K562 (cell line): ENCODE data around the gene SLC4A2. TPM values are rescaled to one million over a fixed set of nuclear protein-coding genes. Genes with fewer than 3 reads are reported as not detected.
A peak's percentile ranks its signal among the peaks of the same experiment; 100 is the strongest.

Experiments used
- CHCHD3 ChIP-seq: fragments of 250-450 bp; sonication (Bioruptor Pico); IDR thresholded peaks from 2 replicates; pipeline ENCODE4 v2.1.2; 2022; ENCODE audit warnings: mild to moderate bottlenecking
- CHD1 ChIP-seq: fragments of 200-600 bp; sonication (generic); IDR thresholded peaks from one replicate; pipeline ENCODE4 v1.6.1; 2012; ENCODE audit warnings: mild to moderate bottlenecking, moderate library complexity, low read length, inconsistent platforms
- HDAC8 ChIP-seq: fragments of 450-650 bp; IDR thresholded peaks from 2 replicates; pipeline ENCODE4 v1.6.1; 2016; ENCODE audit warnings: mild to moderate bottlenecking, missing genetic modification characterization, moderate library complexity, missing compliant biosample characterization
- MIER1 ChIP-seq: fragments of 450-650 bp; IDR thresholded peaks from 2 replicates; pipeline ENCODE4 v1.6.1; 2016; ENCODE audit warnings: antibody characterized with exemption, mild to moderate bottlenecking, low read depth
- NFIX ChIP-seq: fragments of 250-450 bp; sonication (Bioruptor Pico); IDR thresholded peaks from 2 replicates; pipeline ENCODE4 v1.4.0; 2020; ENCODE audit warnings: low read depth, mild to moderate bottlenecking, moderate library complexity
- PHTF2 ChIP-seq: fragments of 250-450 bp; sonication (Bioruptor Pico); IDR thresholded peaks from 2 replicates; pipeline ENCODE4 v1.5.0; 2021; ENCODE audit warnings: mild to moderate bottlenecking
- PYGO2 ChIP-seq: fragments of 450-650 bp; IDR thresholded peaks from 2 replicates; pipeline ENCODE4 v1.6.1; 2016; ENCODE audit warnings: mild to moderate bottlenecking, missing genetic modification characterization, moderate library complexity, missing compliant biosample characterization
- RBM14 ChIP-seq: fragments of 200-400 bp; formaldehyde crosslinking; IDR thresholded peaks from 2 replicates; pipeline ENCODE4 v1.6.1; 2018; ENCODE audit warnings: low read depth, mild to moderate bottlenecking, low read length, moderate library complexity, borderline replicate concordance; ENCODE audit not compliant: insufficient read depth
- RNF219 ChIP-seq: fragments of 250-450 bp; sonication (Bioruptor Pico); IDR thresholded peaks from 2 replicates; pipeline ENCODE4 v1.5.0; 2022; ENCODE audit warnings: mild to moderate bottlenecking
- SIRT6 ChIP-seq: IDR thresholded peaks from one replicate; pipeline ENCODE4 v1.6.1; 2012; ENCODE audit warnings: low read depth, mild to moderate bottlenecking, control low read depth, inconsistent platforms, low read length, moderate library complexity
- SMARCA5 ChIP-seq: fragments of 450-650 bp; IDR thresholded peaks from 2 replicates; pipeline ENCODE4 v1.6.1; 2016
- SMC3 ChIP-seq: conservative IDR thresholded peaks from 2 replicates; pipeline ENCODE4 v1.6.1; 2011; ENCODE audit warnings: low read depth, low read length, improper control_type of control experiment; ENCODE audit not compliant: insufficient read depth
- TEAD2 ChIP-seq: fragments of 450-650 bp; IDR thresholded peaks from 2 replicates; pipeline ENCODE4 v1.6.1; 2016; ENCODE audit warnings: missing genetic modification characterization, control low read depth, missing compliant biosample characterization
- TOE1 ChIP-seq, 2 experiments: fragments of 450-650 bp in 1 of 2; sonication (generic) in 1 of 2; formaldehyde crosslinking in 1 of 2; IDR thresholded peaks; 2 replicates each; pipeline versions ENCODE4 v1.7.1 to v1.8.0; 2016 to 2022; ENCODE audit warnings: borderline replicate concordance in 2 of 2, mild to moderate bottlenecking in 2 of 2, antibody characterized with exemption in 1 of 2, inconsistent platforms in 1 of 2, low read depth in 1 of 2, missing genetic modification reagents in 1 of 2, moderate library complexity in 1 of 2
- WHSC1 ChIP-seq: IDR thresholded peaks from one replicate; pipeline ENCODE4 v1.6.1; 2012; ENCODE audit warnings: low read length, control low read depth, inconsistent platforms
- ZKSCAN1 ChIP-seq: fragments of 150-350 bp; IDR thresholded peaks from 2 replicates; pipeline ENCODE4 v1.6.1; 2016; ENCODE audit warnings: low read depth, low read length
- ZNF449 ChIP-seq: fragments of 250-450 bp; sonication (Bioruptor Pico); IDR thresholded peaks from 2 replicates; pipeline ENCODE4 v1.8.0; 2022; ENCODE audit warnings: moderate library complexity, mild to moderate bottlenecking, inconsistent platforms
- ZNF75A ChIP-seq: fragments of 450-650 bp; formaldehyde crosslinking; IDR thresholded peaks from 2 replicates; pipeline ENCODE4 v1.4.0; 2020; ENCODE audit warnings: mild to moderate bottlenecking
- polyA plus RNA-seq, 8 experiments: library from polyadenylated mRNA; depleted of rRNA in 4 of 8; stranded (reverse) in 5 of 8; unstranded in 3 of 8; fragments of >200 nt; fragmentation: Nextera tagmentation in 2 of 8; fragmentation: Illumina TruSeq in 1 of 8; extraction: Ambion mirVana in 2 of 8; extraction: Trizol in 1 of 8; gene quantifications; 2 replicates each; pipeline versions ENCODE4 v1.2.1 to v1.2.3, GENCODE V29; 2011 to 2014; ENCODE audit warnings: inconsistent platforms in 1 of 8, missing spikeins in 1 of 8
- total RNA-seq, 7 experiments: library from RNA; depleted of rRNA in 6 of 7; stranded (reverse); fragments of >200 nt in 6 of 7; fragmentation: Illumina TruSeq in 2 of 7; extraction: Trizol in 2 of 7; gene quantifications; 2 replicates each; pipeline versions ENCODE4 v1.2.1 to v1.2.3, GENCODE V29; 2011 to 2021; ENCODE audit warnings: low replicate concordance in 1 of 7
- TF ChIP-seq, protein P1 (sequence below), 2 experiments: IDR thresholded peaks; 2 replicates each; pipeline ENCODE4 v1.6.1; 2012; ENCODE audit warnings: improper control_type of control experiment in 2 of 2, low read depth in 2 of 2, low read length in 2 of 2, borderline replicate concordance in 1 of 2

Gene SLC4A2
- total and polyA plus RNA-seq, 9 of the 15 experiments (the other 6 are each of a cell fraction or from before 2014, with no cell fraction given): 11.4 to 375 (median 130) TPM

- TF ChIP-seq ZNF449 (CRISPR knock-in tag) (no peak), SMC3 (peak; percentile 34; the same call in 1 of the 2 replicates), ZKSCAN1 (no peak; the same call in 1 of the 2 replicates), NFIX (no peak), MIER1 (no peak), WHSC1 (no peak), RBM14 (no peak), CHD1 (no peak), ZNF75A (no peak), RNF219 (no peak), PYGO2 (tag) (no peak), SMARCA5 (no peak; the same call in 1 of the 2 replicates), TEAD2 (tag) (no peak), SIRT6 (no peak), TOE1 (IDR thresholded peaks at IDR 0.05; ENCODE audit: borderline replicate concordance) (peak; percentile 76; the same call in 1 of the 2 replicates), TOE1 (CRISPR knock-in tag; IDR thresholded peaks at IDR 0.05; ENCODE audit: borderline replicate concordance, low read depth) (no peak), PHTF2 (CRISPR knock-in tag) (no peak), CHCHD3 (CRISPR knock-in tag) (no peak), HDAC8 (no peak)
- TF ChIP-seq, protein P1, sequence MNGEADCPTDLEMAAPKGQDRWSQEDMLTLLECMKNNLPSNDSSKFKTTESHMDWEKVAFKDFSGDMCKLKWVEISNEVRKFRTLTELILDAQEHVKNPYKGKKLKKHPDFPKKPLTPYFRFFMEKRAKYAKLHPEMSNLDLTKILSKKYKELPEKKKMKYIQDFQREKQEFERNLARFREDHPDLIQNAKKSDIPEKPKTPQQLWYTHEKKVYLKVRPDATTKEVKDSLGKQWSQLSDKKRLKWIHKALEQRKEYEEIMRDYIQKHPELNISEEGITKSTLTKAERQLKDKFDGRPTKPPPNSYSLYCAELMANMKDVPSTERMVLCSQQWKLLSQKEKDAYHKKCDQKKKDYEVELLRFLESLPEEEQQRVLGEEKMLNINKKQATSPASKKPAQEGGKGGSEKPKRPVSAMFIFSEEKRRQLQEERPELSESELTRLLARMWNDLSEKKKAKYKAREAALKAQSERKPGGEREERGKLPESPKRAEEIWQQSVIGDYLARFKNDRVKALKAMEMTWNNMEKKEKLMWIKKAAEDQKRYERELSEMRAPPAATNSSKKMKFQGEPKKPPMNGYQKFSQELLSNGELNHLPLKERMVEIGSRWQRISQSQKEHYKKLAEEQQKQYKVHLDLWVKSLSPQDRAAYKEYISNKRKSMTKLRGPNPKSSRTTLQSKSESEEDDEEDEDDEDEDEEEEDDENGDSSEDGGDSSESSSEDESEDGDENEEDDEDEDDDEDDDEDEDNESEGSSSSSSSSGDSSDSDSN (IDR thresholded peaks at IDR 0.05; ENCODE audit: borderline replicate concordance in 1 of 2, low read depth in 2 of 2, low read length in 2 of 2): 0 out of 4 replicates have a peak, but pooled peaks of 1 of the 2 experiments have one; percentile 17
These were observed at the start of gene SLC4A2 (continued) for GRCh38 chr7:151059367-151060112.
